Measurements from ENCODE around the gene THAP2.

- TF ChIP-seq CTCF (IDR thresholded peaks at IDR 0.05) (peak; percentile 30 to 75 (median 54)), POLR2A (IDR thresholded peaks at IDR 0.05) (no peak)
Observed at GRCh38 chr12:71636704-71637115, 27.4 kb upstream of the THAP2 start.

Measured in thyroid gland (tissue), 4 donors.